Prostate gland (tissue), 2 donors: ENCODE results near the gene RABEP2.

Experiments
- CTCF ChIP-seq, 4 experiments: fragments of 200-600 bp in 2 of 4; fragments of 450-650 bp in 2 of 4; sonication (generic) in 2 of 4; IDR thresholded peaks; 1 replicate in 3 of 4; 2 replicates in 1 of 4; pipeline ENCODE4 v1.5.1; 2016 to 2019; ENCODE audit warnings: antibody characterized with exemption in 4 of 4, mild to moderate bottlenecking in 2 of 4, moderate library complexity in 2 of 4
- POLR2A ChIP-seq: fragments of 450-650 bp; IDR thresholded peaks from one replicate; pipeline ENCODE4 v1.6.1; 2016; ENCODE audit warnings: antibody characterized with exemption, mild to moderate bottlenecking
- POLR2AphosphoS5 ChIP-seq: sonication (generic); formaldehyde crosslinking; IDR thresholded peaks from one replicate; pipeline ENCODE4 v1.6.1; 2017; ENCODE audit warnings: antibody characterized with exemption

GRCh38 chr16:28884045-28884444 is 41.0 kb downstream of the RABEP2 start:
- TF ChIP-seq CTCF (IDR thresholded peaks at IDR 0.05) (no peak), POLR2A (no peak), POLR2AphosphoS5 (no peak)
